ENCODE measurements around the gene TMEM63B. TPM values are rescaled to one million over a fixed set of nuclear protein-coding genes. Genes with fewer than 3 reads are reported as not detected.

Gene TMEM63B
- total and polyA plus RNA-seq, 9 of the 15 experiments (the other 6 are each of a cell fraction or from before 2014, with no cell fraction given) = 0.14 to 39.4 (median 14.4) TPM

GRCh38 chr6:44169154-44169553 lies 41.8 kb downstream of the TMEM63B start (continued):
- TF ChIP-seq MGA (IDR thresholded peaks at IDR 0.05) = no peak
